ENCODE measurements around the gene ZCCHC10. TPM values are rescaled to one million over a fixed set of nuclear protein-coding genes. Genes with fewer than 3 reads are reported as not detected.

ZCCHC10 gene
- total and polyA plus RNA-seq, 10 of the 15 experiments (the other 5 are each of a cell fraction or from before 2014, with no cell fraction given) = 16.8 to 117 (median 53.5) TPM

- Histone ChIP-seq H3K27ac (ENCODE audit: control insufficient read depth, insufficient read depth) (no peak overlapping the region), H3K4me3 (peak overlapping the region; percentile 19; the same call in 1 of the 2 replicates), H2AFZ (ENCODE audit: control insufficient read depth, low read depth, low read length) (no peak overlapping the region), H4K20me1 (ENCODE audit: control insufficient read depth, insufficient read depth) (no peaks in the 10 kb centered on the region), H3K9me3 (replicated peaks; ENCODE audit: control insufficient read depth, insufficient read depth, low read length) (no peaks in the 10 kb centered on the region), H3K4me1 (ENCODE audit: control insufficient read depth, insufficient read depth, low read length) (peaks cover 5% of the 10 kb centered on the region), H3K79me2 (ENCODE audit: control insufficient read depth, insufficient read depth, low read length) (peaks cover 89% of the 10 kb centered on the region), H3K36me3 (ENCODE audit: control insufficient read depth in 2 of 2, insufficient read depth in 2 of 2, low read length in 1 of 2) (0 out of 4 replicates have a peak, but pooled peaks cover 0 to 4% of the 10 kb centered on the region in 2 experiments), H3K4me2 (ENCODE audit: control insufficient read depth, insufficient read depth) (peak overlapping the region; percentile 39), H3K9ac (ENCODE audit: control insufficient read depth, insufficient read depth, low read length) (no peak overlapping the region), H3K27me3 (replicated peaks in 1 of 2; ENCODE audit: control insufficient read depth in 2 of 2, insufficient read depth in 2 of 2, low read length in 1 of 2) (no peaks in the 10 kb centered on the region)
- RAD21 ChIA-PET (ENCODE audit: unreplicated experiment) = interaction anchor here (0.6 kb wide), 2 partner anchors 91 to 129 kb away, joined by 3 to 6 read pairs; no protein-coding TSS in a partner anchor
- TF ChIP-seq BRCA1 (IDR thresholded peaks at IDR 0.05; ENCODE audit: low read depth, low read length) = no peak
- TF ChIP-seq CBFB (IDR thresholded peaks at IDR 0.05; ENCODE audit: low read depth) = no peak
- TF ChIP-seq IRF3 (IDR thresholded peaks at IDR 0.05) = no peak
- no peak for TF ChIP-seq E2F4 (IDR thresholded peaks at IDR 0.05; ENCODE audit: low read depth, low read length)
- TF ChIP-seq MTA2 (IDR thresholded peaks at IDR 0.05; ENCODE audit: low read depth) = no peak
- no peak for TF ChIP-seq LARP7 (IDR thresholded peaks at IDR 0.05)
- TF ChIP-seq ZNF384 (IDR thresholded peaks at IDR 0.05; ENCODE audit: borderline replicate concordance, low read depth, low read length) = no peak
- TF ChIP-seq CHD1 (IDR thresholded peaks at IDR 0.05; ENCODE audit: low read depth, low read length) = no peak
- TF ChIP-seq KDM1A (IDR thresholded peaks at IDR 0.05; ENCODE audit: borderline replicate concordance) = no peak
- TF ChIP-seq SMC3 (IDR thresholded peaks at IDR 0.05; ENCODE audit: borderline replicate concordance, low read length) = no peak
- no peak for TF ChIP-seq SREBF1 (IDR thresholded peaks at IDR 0.05; ENCODE audit: low read length)
- TF ChIP-seq IRF5 (IDR thresholded peaks at IDR 0.05; ENCODE audit: borderline replicate concordance) = no peak
- no peak for TF ChIP-seq BACH1 (IDR thresholded peaks at IDR 0.05; ENCODE audit: borderline replicate concordance)
- SMC1A ChIA-PET (ENCODE audit: uncharacterized antibody, unreplicated experiment) = interaction anchor here (1.0 kb wide), 2 partner anchors 22 to 50 kb away, joined by 5 read pairs; no protein-coding TSS in a partner anchor
- POLR2A ChIA-PET = interaction anchor here (0.6 kb wide), 3 partner anchors 227 to 676 kb away, joined by 5 to 6 read pairs (median 6); no protein-coding TSS in a partner anchor
- BruUV-seq (replicated peaks) = TSS peak; percentile 45
- CTCF ChIA-PET = no interaction called here
- in situ Hi-C loops (cut with MboI) (no loop called here), intact Hi-C loops (cut with micrococcal nuclease; ENCODE audit: unreplicated experiment) (loop anchor here (5.0 kb wide), 1 partner anchor 93 kb away; the partner anchor contains the start of gene AFF4)
- FAIRE-seq = no peak
- no peak for DNase-seq (ENCODE audit: low read depth, low spot score)
- ATAC-seq = no peak
- 80% methylated on average over 6 of the region's 7 CpGs for WGBS (ENCODE audit: insufficient coverage, insufficient replicate concordance, low lambda C conversion rate, missing lambda C conversion rate)
Measured at GRCh38 chr5:133054697-133055471, 28.5 kb upstream of the ZCCHC10 start.
